Keratinocyte (primary cell): Measurements from ENCODE around the gene MEGF11. TPM values are rescaled to one million over a fixed set of nuclear protein-coding genes. Genes with fewer than 3 reads are reported as not detected.

Experiments used
- DNase-seq: peaks from one replicate; pipeline ENCODE4 v3.0.0-alpha.2; 2011; ENCODE audit warnings: low read depth, missing footprints, low spot score
- FAIRE-seq: peaks from 2 replicates; lab custom pipeline; 2011; peaks lifted over from hg19 to GRCh38; lab: Jason Lieb, UNC
- H2AFZ ChIP-seq: 2 replicates; pipeline ENCODE4 v1.6.0; 2012; ENCODE audit warnings: low read length, control low read depth, inconsistent platforms; ENCODE audit not compliant: control insufficient read depth
- H3K27ac ChIP-seq: 2 replicates; pipeline ENCODE4 v1.5.1; 2011; ENCODE audit warnings: low read length; ENCODE audit not compliant: control insufficient read depth, insufficient read depth
- H3K27me3 ChIP-seq: 3 replicates; pipeline ENCODE4 v1.6.0; 2011; ENCODE audit warnings: low read length; ENCODE audit not compliant: control insufficient read depth, insufficient read depth; ENCODE audit errors: extremely low read depth
- H3K36me3 ChIP-seq, 2 experiments: 2 replicates in 1 of 2; 3 replicates in 1 of 2; pipeline ENCODE4 v1.5.1; 2011; ENCODE audit warnings: low read length in 2 of 2, mild to moderate bottlenecking in 1 of 2; ENCODE audit not compliant: control insufficient read depth in 2 of 2, insufficient read depth in 2 of 2; ENCODE audit errors: extremely low read depth in 1 of 2
- H3K4me1 ChIP-seq: 3 replicates; pipeline ENCODE4 v1.5.1; 2011; ENCODE audit warnings: low read length; ENCODE audit not compliant: control insufficient read depth, insufficient read depth; ENCODE audit errors: extremely low read depth
- H3K4me2 ChIP-seq: 3 replicates; pipeline ENCODE4 v1.6.0; 2011; ENCODE audit warnings: low read depth, low read length; ENCODE audit not compliant: control insufficient read depth, insufficient read depth; ENCODE audit errors: extremely low read depth
- H3K4me3 ChIP-seq, 3 experiments: fragments of 200-600 bp in 1 of 3; sonication (generic) in 1 of 3; 2 replicates in 2 of 3; 3 replicates in 1 of 3; pipeline ENCODE4 v1.5.1; 2011 to 2016; ENCODE audit warnings: low read length in 3 of 3, mild to moderate bottlenecking in 3 of 3, control low read depth in 2 of 3, inconsistent platforms in 1 of 3, low read depth in 1 of 3, mixed read lengths in 1 of 3, mixed run types in 1 of 3, moderate library complexity in 1 of 3; ENCODE audit not compliant: control insufficient read depth in 2 of 3, insufficient read depth in 2 of 3; ENCODE audit errors: extremely low read depth in 1 of 3
- H3K79me2 ChIP-seq: 2 replicates; pipeline ENCODE4 v1.6.0; 2012; ENCODE audit warnings: low read length; ENCODE audit not compliant: control insufficient read depth, insufficient read depth
- H3K9ac ChIP-seq: 3 replicates; pipeline ENCODE4 v1.6.0; 2011; ENCODE audit warnings: low read length; ENCODE audit not compliant: control insufficient read depth, insufficient read depth; ENCODE audit errors: extremely low read depth
- H3K9me1 ChIP-seq: 3 replicates; pipeline ENCODE4 v1.6.0; 2011; ENCODE audit warnings: low read length; ENCODE audit not compliant: control insufficient read depth, insufficient read depth; ENCODE audit errors: extremely low read depth
- H3K9me3 ChIP-seq: 2 replicates; pipeline ENCODE4 v1.5.1; 2012; ENCODE audit warnings: low read depth, low read length; ENCODE audit not compliant: control insufficient read depth
- H4K20me1 ChIP-seq: 3 replicates; pipeline ENCODE4 v1.6.0; 2011; ENCODE audit warnings: low read length; ENCODE audit not compliant: control insufficient read depth, insufficient read depth; ENCODE audit errors: extremely low read depth
- CTCF ChIP-seq, 3 experiments: IDR thresholded peaks in 1 of 3; conservative IDR thresholded peaks in 1 of 3; optimal IDR thresholded peaks in 1 of 3; 2 replicates in 2 of 3; 3 replicates in 1 of 3; pipeline versions ENCODE3 to v1.5.1; 2011; ENCODE audit warnings: low read length in 3 of 3, mild to moderate bottlenecking in 3 of 3, moderate library complexity in 2 of 3, control low read depth in 1 of 3, inconsistent platforms in 1 of 3; ENCODE audit not compliant: insufficient read depth in 2 of 3; ENCODE audit errors: extremely low read depth in 1 of 3
- EZH2 ChIP-seq: IDR thresholded peaks from one replicate; pipeline ENCODE4 v1.6.1; 2012; ENCODE audit warnings: inconsistent platforms, mild to moderate bottlenecking, low read length, moderate library complexity
- dilution Hi-C: fragments of 300-500 bp; cut with MboI; formaldehyde crosslinking; loops from one replicate; pipeline ENCODE4 v1.7.0; 2020; ENCODE audit warnings: low sequenced_read_pairs; ENCODE audit not compliant: extremely low pct_ligation_motif_present
- polyA plus RNA-seq, 5 experiments: library from polyadenylated mRNA; depleted of rRNA in 3 of 5; stranded (reverse) in 3 of 5; stranded (forward) in 1 of 5; unstranded in 1 of 5; fragments of >200 nt; gene quantifications; 1 replicate in 1 of 5; 2 replicates in 3 of 5; 3 replicates in 1 of 5; pipeline versions ENCODE4 v1.2.1 to v1.2.3, GENCODE V29; 2011 to 2012; ENCODE audit warnings: missing spikeins in 2 of 5, low read depth in 1 of 5, low replicate concordance in 1 of 5

MEGF11 gene
- polyA plus RNA-seq, 1 donor (not counting 4 experiments of a cell fraction or from before 2014, with no cell fraction given) = not detected

GRCh38 chr15:65938604-65939003, 314.9 kb downstream of the MEGF11 start:
- no peaks in the 10 kb centered on the region for H3K9me1 ChIP-seq
- H2AFZ ChIP-seq = no peak overlapping the region
- H3K27ac ChIP-seq = no peak overlapping the region
- FAIRE-seq (no peak), DNase-seq (no peak)
- no peaks in the 10 kb centered on the region for H3K9me3 ChIP-seq
- no peaks in the 10 kb centered on the region for H3K79me2 ChIP-seq
- H3K4me2 ChIP-seq = no peak overlapping the region
- H3K9ac ChIP-seq = no peak overlapping the region
- dilution Hi-C loops = no loop called here
- no peaks in the 10 kb centered on the region for H3K27me3 ChIP-seq
- H3K36me3 ChIP-seq = no peaks in the 10 kb centered on the region
- H4K20me1 ChIP-seq = no peaks in the 10 kb centered on the region
- H3K4me3 ChIP-seq = no peak overlapping the region
- no peak for TF ChIP-seq CTCF (optimal IDR thresholded peaks at IDR 0.05 in 1 of 3, IDR thresholded peaks at IDR 0.05 in 1 of 3, conservative IDR thresholded peaks at IDR 0.05 in 1 of 3; ENCODE audit: extremely low read depth in 1 of 3, insufficient read depth in 2 of 3, low read length in 3 of 3)
- TF ChIP-seq EZH2 = no peak
- peaks cover 6% of the 10 kb centered on the region for H3K4me1 ChIP-seq

GRCh38 chr15:65937476-65937875, 316.1 kb downstream of the MEGF11 start:
- no peak for FAIRE-seq
- H3K4me1 ChIP-seq = peaks cover 6% of the 10 kb centered on the region
- TF ChIP-seq CTCF (optimal IDR thresholded peaks at IDR 0.05 in 1 of 3, IDR thresholded peaks at IDR 0.05 in 1 of 3, conservative IDR thresholded peaks at IDR 0.05 in 1 of 3; ENCODE audit: extremely low read depth in 1 of 3, insufficient read depth in 2 of 3, low read length in 3 of 3) (no peak), EZH2 (no peak)
- DNase-seq = no peak
- no peaks in the 10 kb centered on the region for H3K36me3 ChIP-seq
- H3K79me2 ChIP-seq = no peaks in the 10 kb centered on the region
- H3K27me3 ChIP-seq = no peaks in the 10 kb centered on the region
- H3K9ac ChIP-seq = no peak overlapping the region
- no peak overlapping the region for H3K27ac ChIP-seq
- H3K4me3 ChIP-seq = no peak overlapping the region
- dilution Hi-C loops = no loop called here
- no peak overlapping the region for H2AFZ ChIP-seq
- no peaks in the 10 kb centered on the region for H3K9me1 ChIP-seq
- H3K9me3 ChIP-seq = no peaks in the 10 kb centered on the region
- H4K20me1 ChIP-seq = no peaks in the 10 kb centered on the region
- H3K4me2 ChIP-seq = no peak overlapping the region
